H1 (cell line): ENCODE results near the gene GALNT2. TPM values are rescaled to one million over a fixed set of nuclear protein-coding genes. Genes with fewer than 3 reads are reported as not detected.

Experiments
- CBX5 ChIP-seq: fragments of 300-800, 300-1000 bp; sonication (generic); IDR thresholded peaks from 2 replicates; pipeline ENCODE4 v1.7.1; 2016; ENCODE audit warnings: antibody characterized with exemption, low read length, low read depth
- CHD7 ChIP-seq: fragments of 300-600 bp; sonication (generic); IDR thresholded peaks from 2 replicates; pipeline ENCODE4 v1.7.1; 2012; ENCODE audit warnings: low read length, moderate library complexity, mild to moderate bottlenecking, inconsistent platforms; ENCODE audit not compliant: insufficient replicate concordance
- CTBP2 ChIP-seq: IDR thresholded peaks from 2 replicates; pipeline ENCODE4 v1.7.0; 2011; ENCODE audit warnings: borderline replicate concordance, mild to moderate bottlenecking, moderate library complexity, mixed read lengths, low read length; ENCODE audit not compliant: insufficient read depth, insufficient read length
- JUN ChIP-seq: IDR thresholded peaks from 2 replicates; pipeline ENCODE4 v1.6.1; 2011; ENCODE audit warnings: low read depth, mild to moderate bottlenecking, improper control_type of control experiment, low read length
- KDM5A ChIP-seq: fragments of 200-600 bp; IDR thresholded peaks from 2 replicates; pipeline ENCODE4 v1.7.1; 2012; ENCODE audit warnings: mild to moderate bottlenecking, low read length, inconsistent platforms, mixed read lengths
- SIX5 ChIP-seq: IDR thresholded peaks from 2 replicates; pipeline ENCODE4 v1.6.1; 2011; ENCODE audit warnings: mild to moderate bottlenecking, low read depth, low read length
- ZNF274 ChIP-seq: IDR thresholded peaks from 2 replicates; pipeline ENCODE4 v1.7.0; 2012; ENCODE audit warnings: low read length, borderline replicate concordance; ENCODE audit errors: extremely low read depth
- polyA plus RNA-seq, 7 experiments: library from polyadenylated mRNA; depleted of rRNA in 3 of 7; stranded (reverse) in 5 of 7; unstranded in 2 of 7; fragments of >200 nt in 5 of 7; fragments of 200-250 nt in 2 of 7; gene quantifications; 1 replicate in 5 of 7; 2 replicates in 1 of 7; 4 replicates in 1 of 7; pipeline versions ENCODE4 v1.2.1 to v1.2.3, GENCODE V29; 2011 to 2013; ENCODE audit warnings: missing spikeins in 2 of 7, mixed read lengths in 2 of 7
- total RNA-seq: library from RNA; stranded (reverse); fragmentation: NEBNext Ultra II Directional; extraction: Animal tissue kit (Norgen Biotek cat#: 25700); gene quantifications from 2 replicates; pipeline ENCODE4 v1.2.1, GENCODE V29; 2021

The GALNT2 gene
- total and polyA plus RNA-seq, 2 of the 8 experiments (the other 6 are each of a cell fraction or from before 2014, with no cell fraction given), result 34.5 to 75.3 TPM

DNA sequence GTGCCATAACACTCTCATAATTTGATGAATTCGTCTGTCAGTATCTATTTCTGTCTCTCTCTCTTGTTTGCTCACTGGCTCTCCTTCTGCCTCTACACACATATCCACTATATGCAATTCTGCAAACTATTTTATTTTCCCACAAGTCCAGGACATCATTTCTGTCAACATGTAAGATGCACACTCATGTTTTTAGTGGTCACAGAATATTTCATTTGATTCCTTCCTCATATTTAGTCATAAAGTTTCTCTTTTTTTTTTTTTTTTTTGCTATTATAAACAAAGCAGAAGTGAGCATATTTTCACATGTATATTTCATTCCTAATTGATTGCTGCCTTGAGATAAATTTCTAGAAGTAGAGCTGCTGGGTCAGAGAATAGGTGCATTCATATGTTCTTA lies 193.8 kb downstream of the GALNT2 start (continued):
- TF ChIP-seq KDM5A (no peak), SIX5 (no peak), ZNF274 (no peak), CHD7 (no peak), CTBP2 (no peak), CBX5 (no peak), JUN (no peak)
